Activated naive CD4-positive, alpha-beta T cell treated with anti-CD3 and anti-CD28 coated beads, Interleukin-2, amount 10 ng/mL, durations not matched to agents 7 days and 5 days (primary cell): Measurements from ENCODE around the gene CHI3L2.

ENCODE experiments used
- CTCF ChIA-PET: fragments of 350-600 bp; sonication (Branson Sonifier 250); formaldehyde crosslinking; loops from one replicate; lab custom pipeline; 2021; ENCODE audit warnings: antibody characterized with exemption; lab: Charles Lee
- DNase-seq: peaks from one replicate; pipeline ENCODE4 v3.0.0-alpha.2; 2020
- H3K27ac Mint-ChIP-seq: one replicate; pipeline ENCODE4 v1.8.0; 2021; ENCODE audit warnings: mild to moderate bottlenecking, moderate library complexity, mixed read lengths
- H3K27me3 Mint-ChIP-seq: one replicate; pipeline ENCODE4 v1.8.0; 2021; ENCODE audit warnings: mild to moderate bottlenecking, mixed read lengths
- H3K36me3 Mint-ChIP-seq: one replicate; pipeline ENCODE4 v1.8.0; 2021; ENCODE audit warnings: mixed read lengths
- H3K4me1 Mint-ChIP-seq: one replicate; pipeline ENCODE4 v1.8.0; 2021; ENCODE audit warnings: mixed read lengths
- H3K4me3 Mint-ChIP-seq: one replicate; pipeline ENCODE4 v1.8.0; 2021; ENCODE audit warnings: mild to moderate bottlenecking, moderate library complexity, mixed read lengths
- H3K9me3 Mint-ChIP-seq: one replicate; pipeline ENCODE4 v1.8.0; 2021; ENCODE audit warnings: mixed read lengths

The CHI3L2 gene

DNA sequence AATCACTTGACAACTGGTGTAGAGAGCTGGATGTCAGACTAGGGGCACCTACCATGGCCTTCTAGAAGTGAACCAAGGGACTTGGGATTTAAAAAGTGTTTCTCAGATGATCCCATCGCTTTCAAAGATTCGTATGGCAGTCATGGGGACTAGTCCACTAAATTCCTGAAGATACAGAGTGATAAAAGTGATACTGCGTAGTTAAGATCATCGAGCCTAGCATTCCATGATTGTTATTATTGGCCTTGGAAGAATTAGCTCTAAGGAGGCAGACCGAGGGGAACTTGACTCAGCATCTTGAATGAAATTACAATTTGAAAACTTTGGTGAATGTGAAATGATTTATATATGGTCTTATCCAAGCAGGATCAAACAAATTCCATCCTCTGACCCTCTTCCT, 61.9 kb downstream of the CHI3L2 start:
- Mint-ChIP-seq H3K36me3 (no peaks in the 10 kb centered on the region), H3K4me1 (no peaks in the 10 kb centered on the region), H3K27me3 (no peaks in the 10 kb centered on the region), H3K27ac (no peak overlapping the region), H3K9me3 (no peaks in the 10 kb centered on the region), H3K4me3 (no peak overlapping the region)
- DNase-seq, result no peak
- CTCF ChIA-PET, result no interaction called here

DNA sequence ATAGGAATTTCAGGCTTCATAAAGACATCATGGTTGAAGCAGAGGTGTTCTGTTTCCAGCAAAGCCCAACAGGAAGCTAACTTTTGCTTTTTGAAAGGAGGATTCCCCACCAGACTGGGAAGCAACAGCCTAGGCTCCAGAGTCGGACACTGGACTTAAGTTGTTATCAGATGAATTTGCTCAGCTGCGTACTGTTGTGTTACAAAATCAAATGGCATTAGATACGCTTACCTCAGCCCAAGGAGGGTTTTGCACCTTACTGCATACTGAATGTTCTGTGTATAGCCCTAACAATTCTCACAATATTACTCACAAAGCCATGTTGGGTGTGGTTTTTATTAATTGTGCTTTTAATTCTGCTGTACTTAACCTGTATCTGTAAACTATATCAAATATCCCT, 62.6 kb downstream of the CHI3L2 start:
- Mint-ChIP-seq H3K36me3 (no peaks in the 10 kb centered on the region), H3K27ac (no peak overlapping the region), H3K27me3 (no peaks in the 10 kb centered on the region), H3K9me3 (no peaks in the 10 kb centered on the region), H3K4me3 (no peak overlapping the region), H3K4me1 (no peaks in the 10 kb centered on the region)
- CTCF ChIA-PET, result no interaction called here
- no peak for DNase-seq

DNA sequence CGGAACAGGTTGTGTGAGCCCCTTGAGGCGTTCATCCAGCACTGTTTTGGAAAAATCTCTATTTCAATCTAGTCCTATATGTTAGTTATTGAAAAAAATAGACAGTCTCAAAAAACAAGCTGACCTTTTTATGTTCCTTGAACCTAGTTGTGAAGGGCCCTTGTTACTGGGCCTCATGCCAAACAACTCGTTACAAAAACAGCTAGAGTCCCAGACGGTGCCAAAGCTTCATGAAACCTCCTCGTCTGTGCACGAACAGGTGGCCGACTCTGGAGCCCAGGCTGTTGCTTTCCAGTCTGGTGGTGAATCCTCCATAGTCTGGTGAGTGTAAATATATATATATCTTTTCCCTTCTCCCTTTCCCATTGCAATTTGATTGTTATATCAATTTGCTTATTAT, 63.1 kb downstream of the CHI3L2 start, which contains the start of gene CHIA:
Gene CHIA, plus strand, starts transcription at position 222 of the 400 bp plus-strand sequence. CDS start 19,617 bp downstream, outside the sequence.
- no peak within 1 kb of the TSS for H3K27ac Mint-ChIP-seq
- no peaks in the 10 kb centered on the region for H3K9me3 Mint-ChIP-seq
- no peaks in the 10 kb centered on the region for H3K4me1 Mint-ChIP-seq
- DNase-seq, result no peak
- peaks cover 1% of the 10 kb centered on the region for H3K27me3 Mint-ChIP-seq
- H3K4me3 Mint-ChIP-seq, result no peak within 1 kb of the TSS
- CTCF ChIA-PET, result no interaction called here
- no peaks in the 10 kb centered on the region for H3K36me3 Mint-ChIP-seq
